ENCODE measurements around the gene LRMDA. TPM values are rescaled to one million over a fixed set of nuclear protein-coding genes. Genes with fewer than 3 reads are reported as not detected.

LRMDA gene
- polyA plus RNA-seq, 3 donors, result 39.8 to 59.6 (median 56.4) TPM

- H3K79me2 ChIP-seq (ENCODE audit: insufficient read depth, low read length), result no peaks in the 10 kb centered on the region
- no peaks in the 10 kb centered on the region for H4K20me1 ChIP-seq (ENCODE audit: insufficient read depth, low read length)
- Mint-ChIP-seq H3K4me1 (peaks cover 12% of the 10 kb centered on the region), H3K27me3 (ENCODE audit: low read depth in 3 of 3) (peaks cover 14 to 27% (median 15%) of the 10 kb centered on the region in 3 donors), H3K27ac (no peak overlapping the region), H3K36me3 (peaks cover 0 to under 1% of the 10 kb centered on the region in 2 donors), H3K9me3 (peaks cover 9 to 18% (median 10%) of the 10 kb centered on the region in 7 donors), H3K4me3 (no peak overlapping the region)
- no peak overlapping the region for H3K9ac ChIP-seq (ENCODE audit: insufficient read depth, low read length, poor library complexity, severe bottlenecking)
- peaks cover 0 to 10% of the 10 kb centered on the region in 2 donors for H3K9me3 ChIP-seq (replicated peaks in 1 of 2; ENCODE audit: control insufficient read depth in 1 of 2, insufficient read depth in 1 of 2, low read length in 2 of 2)
- H2AFZ ChIP-seq (ENCODE audit: insufficient read depth, low read depth, low read length, poor library complexity, severe bottlenecking), result no peak overlapping the region
- H3K27ac ChIP-seq (ENCODE audit: low read depth in 1 of 2, low read length in 2 of 2), result no peak overlapping the region
- no peak overlapping the region for H3K4me3 ChIP-seq (replicated peaks in 1 of 3; ENCODE audit: low read depth in 2 of 3, low read length in 3 of 3)
- no peaks in the 10 kb centered on the region for H3K36me3 ChIP-seq (replicated peaks in 1 of 2; ENCODE audit: control insufficient read depth in 1 of 2, insufficient read depth in 2 of 2, low read length in 2 of 2)
- TF ChIP-seq CTCF (IDR thresholded peaks at IDR 0.05), result no peak
- no peak overlapping the region for H3K4me2 ChIP-seq (replicated peaks; ENCODE audit: extremely low read depth, low read length, poor library complexity, severe bottlenecking)
- H3K4me1 ChIP-seq (ENCODE audit: control insufficient read depth in 1 of 2, insufficient read depth in 2 of 2, low read length in 2 of 2), result peaks cover 0 to 6% of the 10 kb centered on the region in 2 donors
- H3K27me3 ChIP-seq (ENCODE audit: control insufficient read depth in 2 of 2, insufficient read depth in 2 of 2, low read length in 2 of 2), result no peaks in the 10 kb centered on the region
- WGBS (ENCODE audit: insufficient coverage), result no CpG with 5 or more reads among the region's 3 CpGs
- intact Hi-C loops (cut with micrococcal nuclease), result no loop called here
- no peak for DNase-seq
Observed at GRCh38 chr10:75388082-75388481, 43.3 kb upstream of the LRMDA start.

DNA sequence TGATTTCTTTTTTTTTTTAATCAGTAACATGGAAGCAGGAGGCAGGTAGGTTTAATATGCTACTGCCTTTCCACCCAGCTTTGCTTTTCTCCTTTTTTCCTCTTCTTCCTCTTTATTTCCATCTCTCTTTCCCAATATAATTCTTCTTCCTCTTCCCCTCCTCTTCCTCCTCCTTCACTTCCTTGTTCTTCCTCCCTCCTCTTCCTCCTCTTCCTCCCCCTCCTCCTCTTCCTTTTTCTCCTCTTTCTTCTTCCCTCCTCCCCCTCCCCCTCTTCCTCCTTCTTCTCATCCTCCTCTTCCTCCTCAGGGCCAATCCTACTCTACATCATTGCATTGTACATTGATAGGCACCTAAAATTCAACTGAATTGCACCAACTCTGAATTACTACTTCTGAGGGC, 41.2 kb upstream of the LRMDA start:
- DNase-seq, result no peak
- no peak overlapping the region for H3K4me3 ChIP-seq (replicated peaks in 1 of 3; ENCODE audit: low read depth in 2 of 3, low read length in 3 of 3)
- H3K27me3 ChIP-seq (ENCODE audit: control insufficient read depth in 2 of 2, insufficient read depth in 2 of 2, low read length in 2 of 2), result peaks cover 2 to 7% of the 10 kb centered on the region in 2 donors
- intact Hi-C loops (cut with micrococcal nuclease), result loop anchor here in 1 of 2 donors (10.0 kb wide), 2 partner anchors 95 to 645 kb away; no protein-coding TSS in a partner anchor
- H3K79me2 ChIP-seq (ENCODE audit: insufficient read depth, low read length), result no peaks in the 10 kb centered on the region
- no peak overlapping the region for H3K27ac ChIP-seq (ENCODE audit: low read depth in 1 of 2, low read length in 2 of 2)
- H2AFZ ChIP-seq (ENCODE audit: insufficient read depth, low read depth, low read length, poor library complexity, severe bottlenecking), result no peak overlapping the region
- peaks cover 0 to 10% of the 10 kb centered on the region in 2 donors for H3K9me3 ChIP-seq (replicated peaks in 1 of 2; ENCODE audit: control insufficient read depth in 1 of 2, insufficient read depth in 1 of 2, low read length in 2 of 2)
- no peak overlapping the region for H3K4me2 ChIP-seq (replicated peaks; ENCODE audit: extremely low read depth, low read length, poor library complexity, severe bottlenecking)
- Mint-ChIP-seq H3K4me1 (peaks cover 16% of the 10 kb centered on the region), H3K27ac (peak overlapping the region in 1 of 7 donors; percentile 22), H3K9me3 (peaks cover 10 to 24% (median 12%) of the 10 kb centered on the region in 7 donors), H3K27me3 (ENCODE audit: low read depth in 3 of 3) (peaks cover 22 to 35% (median 28%) of the 10 kb centered on the region in 3 donors), H3K36me3 (peaks cover 3 to 11% of the 10 kb centered on the region in 2 donors), H3K4me3 (no peak overlapping the region)
- H4K20me1 ChIP-seq (ENCODE audit: insufficient read depth, low read length), result no peaks in the 10 kb centered on the region
- no peak overlapping the region for H3K9ac ChIP-seq (ENCODE audit: insufficient read depth, low read length, poor library complexity, severe bottlenecking)
- no peak for TF ChIP-seq CTCF (IDR thresholded peaks at IDR 0.05)
- peaks cover 2 to 8% of the 10 kb centered on the region in 2 donors for H3K4me1 ChIP-seq (ENCODE audit: control insufficient read depth in 1 of 2, insufficient read depth in 2 of 2, low read length in 2 of 2)
- no peaks in the 10 kb centered on the region for H3K36me3 ChIP-seq (replicated peaks in 1 of 2; ENCODE audit: control insufficient read depth in 1 of 2, insufficient read depth in 2 of 2, low read length in 2 of 2)

Data from CD14-positive monocyte (primary cell).